Measurements from ENCODE around the gene TCEAL7. TPM values are rescaled to one million over a fixed set of nuclear protein-coding genes. Genes with fewer than 3 reads are reported as not detected.
"Not testable (repeated sequence)": the region's sequence is repeated elsewhere in the genome, so short reads cannot be mapped to it uniquely, and the experiment has no call there.

The TCEAL7 gene
- total and polyA plus RNA-seq, 2 of the 13 experiments (the other 11 are each of a cell fraction or from before 2014, with no cell fraction given) = not detected

GRCh38 chrX:103357871-103358270, 27.8 kb downstream of the TCEAL7 start (continued):
- no peak for TF ChIP-seq HBP1 (CRISPR knock-in tag; IDR thresholded peaks at IDR 0.05; ENCODE audit: low read depth)
- no peak for TF ChIP-seq ZNF574 (CRISPR knock-in tag; IDR thresholded peaks at IDR 0.05)
- TF ChIP-seq CHCHD3 (CRISPR knock-in tag; IDR thresholded peaks at IDR 0.05) = no peak

DNA sequence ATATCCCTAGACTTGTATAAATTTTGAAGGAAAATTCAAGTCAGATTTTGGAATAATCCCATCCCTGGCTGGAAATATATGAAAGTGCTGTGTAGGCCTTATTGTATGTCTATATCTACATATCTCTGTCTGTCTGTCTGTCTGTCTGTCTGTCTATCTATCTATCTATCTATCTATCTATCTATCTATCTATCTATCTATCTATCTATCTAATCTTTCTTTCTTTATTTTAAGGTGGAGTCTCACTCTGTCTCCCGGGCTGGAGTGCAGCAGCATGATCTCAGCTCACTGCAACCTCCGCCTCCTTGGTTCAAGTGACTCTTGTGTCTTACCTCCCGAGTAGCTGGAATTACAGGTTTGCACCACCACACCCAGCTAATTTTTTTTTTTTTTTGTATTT, 29.6 kb downstream of the TCEAL7 start:
- DNase-seq (ENCODE audit: low spot score); H2AFZ ChIP-seq (ENCODE audit: low read length); H3K27ac ChIP-seq (ENCODE audit: extremely low read length, insufficient read depth, low read length); BruUV-seq (replicated peaks); H3K79me2 ChIP-seq (ENCODE audit: insufficient read depth, low read length); FAIRE-seq; intact Hi-C loops (cut with micrococcal nuclease; ENCODE audit: unreplicated experiment); ATAC-seq; H3K4me2 ChIP-seq (ENCODE audit: low read depth, low read length); POLR2A ChIA-PET; H3K9me3 ChIP-seq (ENCODE audit: low read length); in situ Hi-C loops (cut with HindIII; ENCODE audit: extremely low pct_ligation_motif_present, low pct_unique_long_range_greater_than_20kb); H3K27me3 ChIP-seq (ENCODE audit: control insufficient read depth in 1 of 2, insufficient read depth in 2 of 2, low read length in 2 of 2); H3K4me3 ChIP-seq (replicated peaks in 1 of 3; ENCODE audit: insufficient read depth in 1 of 3, low read depth in 2 of 3, low read length in 3 of 3); H3K36me3 ChIP-seq (replicated peaks in 1 of 2; ENCODE audit: control insufficient read depth in 1 of 2, insufficient read depth in 2 of 2, low read length in 2 of 2); H4K20me1 ChIP-seq (ENCODE audit: insufficient read depth, low read length); CTCF ChIA-PET (ENCODE audit: low intra/inter-chr PET ratio, low total read pairs); H3K9ac ChIP-seq (ENCODE audit: insufficient read depth, low read depth, low read length): not testable (repeated sequence)
- WGBS (ENCODE audit: low lambda C conversion rate) = 94% methylated on average over 3 of the region's 3 CpGs
- H3K4me1 ChIP-seq (ENCODE audit: insufficient read depth, low read length) = peaks cover 33% of the 10 kb centered on the region

Measured in HepG2 (cell line).